A549 (cell line): ENCODE measurements around the gene CACNA1D.

Experiments used
- CEBPB ChIP-seq, 2 experiments: fragments of >200 bp in 1 of 2; sonication (Bioruptor Twin) in 1 of 2; formaldehyde crosslinking in 1 of 2; IDR thresholded peaks; 2 replicates each; pipeline ENCODE4 v1.6.1; 2012 to 2016
- RAD21 ChIP-seq, 2 experiments: fragments of >200 bp in 1 of 2; sonication (Bioruptor Twin) in 1 of 2; formaldehyde crosslinking in 1 of 2; IDR thresholded peaks in 1 of 2; conservative IDR thresholded peaks in 1 of 2; 2 replicates in 1 of 2; 3 replicates in 1 of 2; pipeline ENCODE4 v1.6.1; 2012 to 2018; ENCODE audit warnings: inconsistent platforms in 1 of 2
- TF ChIP-seq, protein P1 (sequence below): fragments of >200 bp; sonication (Bioruptor Twin); formaldehyde crosslinking; IDR thresholded peaks from 3 replicates; pipeline ENCODE4 v1.5.1; 2016
- TF ChIP-seq, protein P2 (sequence below): IDR thresholded peaks from 2 replicates; pipeline ENCODE4 v1.6.1; 2012; ENCODE audit warnings: low read depth, borderline replicate concordance
- TF ChIP-seq, protein P3 (sequence below): fragments of 450-650 bp; IDR thresholded peaks from 2 replicates; pipeline ENCODE4 v1.6.1; 2014; ENCODE audit warnings: antibody characterized with exemption

DNA sequence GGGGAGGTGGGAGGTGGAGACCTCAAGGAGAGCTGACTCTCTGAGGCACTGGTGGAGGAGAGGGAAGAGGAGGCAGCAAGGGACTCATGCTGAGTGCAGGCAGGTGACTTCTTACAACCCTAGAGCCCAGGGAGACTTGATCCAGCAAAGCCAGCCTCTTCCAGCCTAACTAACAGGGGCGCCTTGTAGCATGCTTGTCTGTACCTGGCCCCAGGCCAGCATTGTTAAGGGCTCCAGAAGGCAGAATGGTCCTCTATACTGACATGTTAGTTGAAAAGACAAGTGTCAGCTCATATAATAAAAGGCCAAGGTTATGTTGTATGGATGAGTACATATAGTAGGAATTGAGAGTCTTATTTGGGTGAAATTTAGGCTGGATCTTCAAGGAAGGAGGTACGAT is 286.4 kb downstream of the CACNA1D start:
- TF ChIP-seq, protein P1, sequence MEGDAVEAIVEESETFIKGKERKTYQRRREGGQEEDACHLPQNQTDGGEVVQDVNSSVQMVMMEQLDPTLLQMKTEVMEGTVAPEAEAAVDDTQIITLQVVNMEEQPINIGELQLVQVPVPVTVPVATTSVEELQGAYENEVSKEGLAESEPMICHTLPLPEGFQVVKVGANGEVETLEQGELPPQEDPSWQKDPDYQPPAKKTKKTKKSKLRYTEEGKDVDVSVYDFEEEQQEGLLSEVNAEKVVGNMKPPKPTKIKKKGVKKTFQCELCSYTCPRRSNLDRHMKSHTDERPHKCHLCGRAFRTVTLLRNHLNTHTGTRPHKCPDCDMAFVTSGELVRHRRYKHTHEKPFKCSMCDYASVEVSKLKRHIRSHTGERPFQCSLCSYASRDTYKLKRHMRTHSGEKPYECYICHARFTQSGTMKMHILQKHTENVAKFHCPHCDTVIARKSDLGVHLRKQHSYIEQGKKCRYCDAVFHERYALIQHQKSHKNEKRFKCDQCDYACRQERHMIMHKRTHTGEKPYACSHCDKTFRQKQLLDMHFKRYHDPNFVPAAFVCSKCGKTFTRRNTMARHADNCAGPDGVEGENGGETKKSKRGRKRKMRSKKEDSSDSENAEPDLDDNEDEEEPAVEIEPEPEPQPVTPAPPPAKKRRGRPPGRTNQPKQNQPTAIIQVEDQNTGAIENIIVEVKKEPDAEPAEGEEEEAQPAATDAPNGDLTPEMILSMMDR, result no peak
- TF ChIP-seq CEBPB (IDR thresholded peaks at IDR 0.05) (no peak), RAD21 (conservative IDR thresholded peaks at IDR 0.05 in 1 of 2, IDR thresholded peaks at IDR 0.05 in 1 of 2) (no peak)
- TF ChIP-seq, protein P2, sequence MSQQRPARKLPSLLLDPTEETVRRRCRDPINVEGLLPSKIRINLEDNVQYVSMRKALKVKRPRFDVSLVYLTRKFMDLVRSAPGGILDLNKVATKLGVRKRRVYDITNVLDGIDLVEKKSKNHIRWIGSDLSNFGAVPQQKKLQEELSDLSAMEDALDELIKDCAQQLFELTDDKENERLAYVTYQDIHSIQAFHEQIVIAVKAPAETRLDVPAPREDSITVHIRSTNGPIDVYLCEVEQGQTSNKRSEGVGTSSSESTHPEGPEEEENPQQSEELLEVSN, result no peak
- TF ChIP-seq, protein P3, sequence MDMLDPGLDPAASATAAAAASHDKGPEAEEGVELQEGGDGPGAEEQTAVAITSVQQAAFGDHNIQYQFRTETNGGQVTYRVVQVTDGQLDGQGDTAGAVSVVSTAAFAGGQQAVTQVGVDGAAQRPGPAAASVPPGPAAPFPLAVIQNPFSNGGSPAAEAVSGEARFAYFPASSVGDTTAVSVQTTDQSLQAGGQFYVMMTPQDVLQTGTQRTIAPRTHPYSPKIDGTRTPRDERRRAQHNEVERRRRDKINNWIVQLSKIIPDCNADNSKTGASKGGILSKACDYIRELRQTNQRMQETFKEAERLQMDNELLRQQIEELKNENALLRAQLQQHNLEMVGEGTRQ, result no peak
